SJSA1 (cell line): Measurements from ENCODE around the gene PLXNB3. TPM values are rescaled to one million over a fixed set of nuclear protein-coding genes. Genes with fewer than 3 reads are reported as not detected.
"Not testable (repeated sequence)": the region's sequence is repeated elsewhere in the genome, so short reads cannot be mapped to it uniquely, and the experiment has no call there.

Experiments used
- DNase-seq, 2 experiments: peaks; one replicate each; pipeline ENCODE4 v3.0.0-alpha.2; 2015 to 2020; ENCODE audit warnings: low spot score in 2 of 2, low read depth in 1 of 2
- H3K27ac ChIP-seq: fragments of 250-450 bp; sonication (Bioruptor Pico); 2 replicates; pipeline ENCODE4 v1.5.1; 2020; ENCODE audit warnings: mild to moderate bottlenecking, moderate library complexity
- H3K27me3 ChIP-seq: fragments of 250-450 bp; sonication (Bioruptor Pico); replicated peaks from 2 replicates; pipeline ENCODE4 v1.5.1; 2020; ENCODE audit warnings: mild to moderate bottlenecking, moderate library complexity
- H3K36me3 ChIP-seq: fragments of 250-450 bp; sonication (Bioruptor Pico); 2 replicates; pipeline ENCODE4 v1.5.1; 2020; ENCODE audit warnings: mild to moderate bottlenecking
- H3K4me1 ChIP-seq: fragments of 250-450 bp; sonication (Bioruptor Pico); replicated peaks from 2 replicates; pipeline ENCODE4 v1.6.1; 2021; ENCODE audit warnings: mild to moderate bottlenecking
- H3K4me3 ChIP-seq: fragments of 250-450 bp; sonication (Bioruptor Pico); 2 replicates; pipeline ENCODE4 v1.5.1; 2020; ENCODE audit warnings: mild to moderate bottlenecking
- H3K9me3 ChIP-seq: fragments of 250-450 bp; sonication (Bioruptor Pico); replicated peaks from 2 replicates; pipeline ENCODE4 v1.5.1; 2020; ENCODE audit warnings: mild to moderate bottlenecking
- total RNA-seq: library from RNA; depleted of rRNA; stranded (reverse); fragments of >200 nt; shearing (Covaris generic); gene quantifications from 2 replicates; pipeline ENCODE4 v1.2.3, GENCODE V29; 2014

Gene PLXNB3
- total RNA-seq, 1 experiment from 2014 or later = 1.3 TPM

GRCh38 chrX:153805436-153805835, 41.4 kb downstream of the PLXNB3 start:
- Histone ChIP-seq H3K36me3 (no peaks in the 10 kb centered on the region), H3K4me3 (no peak overlapping the region), H3K27me3 (no peaks in the 10 kb centered on the region), H3K27ac (no peak overlapping the region), H3K4me1 (no peaks in the 10 kb centered on the region), H3K9me3 (no peaks in the 10 kb centered on the region)
- DNase-seq = no peak

- Histone ChIP-seq H3K27ac (no peak overlapping the region), H3K36me3 (no peaks in the 10 kb centered on the region)
These were observed 43.0 kb downstream of the PLXNB3 start for GRCh38 chrX:153806999-153807575.

GRCh38 chrX:153807976-153808375, 43.9 kb downstream of the PLXNB3 start:
- Histone ChIP-seq H3K4me3 (no peak overlapping the region), H3K36me3 (no peaks in the 10 kb centered on the region), H3K27ac (no peak overlapping the region), H3K27me3 (no peaks in the 10 kb centered on the region), H3K4me1 (no peaks in the 10 kb centered on the region), H3K9me3 (no peaks in the 10 kb centered on the region)
- no peak for DNase-seq

More at GRCh38 chrX:153806999-153807575, 43.0 kb downstream of the PLXNB3 start:
- no peaks in the 10 kb centered on the region for H3K9me3 ChIP-seq
- no peak for DNase-seq
- no peaks in the 10 kb centered on the region for H3K4me1 ChIP-seq
- H3K27me3 ChIP-seq = no peaks in the 10 kb centered on the region
- no peak overlapping the region for H3K4me3 ChIP-seq

GRCh38 chrX:153812220-153812619, 48.2 kb downstream of the PLXNB3 start:
- DNase-seq = no peak
- no peaks in the 10 kb centered on the region for H3K36me3 ChIP-seq
- no peaks in the 10 kb centered on the region for H3K27me3 ChIP-seq

GRCh38 chrX:153813161-153813560, 49.1 kb downstream of the PLXNB3 start:
- no peaks in the 10 kb centered on the region for H3K4me1 ChIP-seq
- no peaks in the 10 kb centered on the region for H3K9me3 ChIP-seq
- DNase-seq = no peak

More at GRCh38 chrX:153812220-153812619, 48.2 kb downstream of the PLXNB3 start:
- Histone ChIP-seq H3K4me3 (no peak overlapping the region), H3K9me3 (no peaks in the 10 kb centered on the region), H3K4me1 (no peaks in the 10 kb centered on the region), H3K27ac (no peak overlapping the region)

GRCh38 chrX:153814591-153815315, 50.7 kb downstream of the PLXNB3 start:
- Histone ChIP-seq H3K9me3 (no peaks in the 10 kb centered on the region), H3K4me3 (no peak overlapping the region), H3K27ac (no peak overlapping the region), H3K36me3 (no peaks in the 10 kb centered on the region), H3K4me1 (peaks cover 5% of the 10 kb centered on the region; the same call in 1 of the 2 replicates), H3K27me3 (no peaks in the 10 kb centered on the region)
- DNase-seq = no peak

More at GRCh38 chrX:153813161-153813560, 49.1 kb downstream of the PLXNB3 start:
- H3K27ac ChIP-seq = no peak overlapping the region
- no peaks in the 10 kb centered on the region for H3K36me3 ChIP-seq
- no peak overlapping the region for H3K4me3 ChIP-seq
- H3K27me3 ChIP-seq = no peaks in the 10 kb centered on the region

- no peak for DNase-seq
- H3K4me3 ChIP-seq = no peak overlapping the region
- no peaks in the 10 kb centered on the region for H3K9me3 ChIP-seq
- H3K27ac ChIP-seq = no peak overlapping the region
- H3K27me3 ChIP-seq = no peaks in the 10 kb centered on the region
- H3K36me3 ChIP-seq = no peaks in the 10 kb centered on the region
- peaks cover 5% of the 10 kb centered on the region; the same call in 1 of the 2 replicates for H3K4me1 ChIP-seq
These were observed 53.0 kb downstream of the PLXNB3 start for GRCh38 chrX:153816831-153817690.

GRCh38 chrX:153818064-153818463, 54.0 kb downstream of the PLXNB3 start:
- DNase-seq, H3K9me3 ChIP-seq, H3K36me3 ChIP-seq, H3K4me3 ChIP-seq, H3K27ac ChIP-seq, H3K27me3 ChIP-seq, H3K4me1 ChIP-seq: not testable (repeated sequence)

GRCh38 chrX:153818571-153819383, 54.7 kb downstream of the PLXNB3 start:
- peak overlapping the region; percentile 12; the same call in 1 of the 2 replicates for H3K4me3 ChIP-seq
- no peaks in the 10 kb centered on the region for H3K27me3 ChIP-seq
- no peaks in the 10 kb centered on the region for H3K36me3 ChIP-seq
- no peak overlapping the region for H3K27ac ChIP-seq
- no peak for DNase-seq
- no peaks in the 10 kb centered on the region for H3K9me3 ChIP-seq
- H3K4me1 ChIP-seq = peaks cover 5% of the 10 kb centered on the region; the same call in 1 of the 2 replicates

- Histone ChIP-seq H3K27me3 (no peaks in the 10 kb centered on the region), H3K36me3 (no peaks in the 10 kb centered on the region), H3K9me3 (no peaks in the 10 kb centered on the region), H3K27ac (no peak overlapping the region), H3K4me3 (peak overlapping the region; percentile 12; the same call in 1 of the 2 replicates), H3K4me1 (peaks cover 5% of the 10 kb centered on the region; the same call in 1 of the 2 replicates)
- DNase-seq = no peak
These were observed 55.5 kb downstream of the PLXNB3 start for GRCh38 chrX:153819384-153820040.

GRCh38 chrX:153820601-153821000, 56.6 kb downstream of the PLXNB3 start:
- no peak overlapping the region for H3K4me3 ChIP-seq
- H3K27ac ChIP-seq = no peak overlapping the region
- no peaks in the 10 kb centered on the region for H3K36me3 ChIP-seq
- peaks cover 5% of the 10 kb centered on the region; the same call in 1 of the 2 replicates for H3K4me1 ChIP-seq
- no peaks in the 10 kb centered on the region for H3K27me3 ChIP-seq
- DNase-seq = no peak
- no peaks in the 10 kb centered on the region for H3K9me3 ChIP-seq

GRCh38 chrX:153821066-153821465, 57.0 kb downstream of the PLXNB3 start:
- Histone ChIP-seq H3K36me3 (no peaks in the 10 kb centered on the region), H3K9me3 (no peaks in the 10 kb centered on the region), H3K27ac (no peak overlapping the region), H3K27me3 (no peaks in the 10 kb centered on the region), H3K4me3 (no peak overlapping the region), H3K4me1 (peaks cover 5% of the 10 kb centered on the region; the same call in 1 of the 2 replicates)
- DNase-seq = no peak
